Endometrial microvascular endothelial cells (primary cell): ENCODE data around the gene SLC25A43. TPM values are rescaled to one million over a fixed set of nuclear protein-coding genes. Genes with fewer than 3 reads are reported as not detected.

Experiments
- in situ Hi-C: cut with HindIII; loops from 2 replicates; pipeline ENCODE4 v1.10.0; 2017; ENCODE audit warnings: low sequenced_read_pairs, low pct_unique_long_range_greater_than_20kb; ENCODE audit errors: inconsistent ontology term
- total RNA-seq: library from RNA; depleted of rRNA; stranded (reverse); fragments of >200 nt; gene quantifications from one replicate; pipeline ENCODE4 v1.2.3, GENCODE V29; 2015; ENCODE audit errors: inconsistent ontology term

The SLC25A43 gene
- total RNA-seq, 1 donor from 2014 or later, result 24.8 TPM

DNA sequence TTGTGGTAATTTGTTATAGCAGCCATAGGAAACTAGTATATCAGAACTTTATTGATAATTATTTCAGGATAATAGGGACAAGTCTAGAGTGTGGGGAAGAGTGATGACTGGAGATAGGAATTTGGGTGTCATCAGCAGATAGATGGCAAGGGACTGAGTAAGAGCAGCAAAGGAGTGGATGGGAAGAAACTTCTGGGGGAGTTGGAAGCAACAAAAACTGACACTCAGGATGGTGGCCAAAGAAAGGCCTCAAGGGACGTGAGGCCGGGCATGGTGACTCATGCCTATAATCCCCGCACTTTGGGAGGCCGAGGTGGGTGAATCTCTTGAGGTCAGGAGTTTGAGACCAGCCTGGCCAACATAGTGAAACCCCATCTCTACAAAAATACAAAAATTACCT lies 60.0 kb downstream of the SLC25A43 start:
- in situ Hi-C loops, result no loop called here

DNA sequence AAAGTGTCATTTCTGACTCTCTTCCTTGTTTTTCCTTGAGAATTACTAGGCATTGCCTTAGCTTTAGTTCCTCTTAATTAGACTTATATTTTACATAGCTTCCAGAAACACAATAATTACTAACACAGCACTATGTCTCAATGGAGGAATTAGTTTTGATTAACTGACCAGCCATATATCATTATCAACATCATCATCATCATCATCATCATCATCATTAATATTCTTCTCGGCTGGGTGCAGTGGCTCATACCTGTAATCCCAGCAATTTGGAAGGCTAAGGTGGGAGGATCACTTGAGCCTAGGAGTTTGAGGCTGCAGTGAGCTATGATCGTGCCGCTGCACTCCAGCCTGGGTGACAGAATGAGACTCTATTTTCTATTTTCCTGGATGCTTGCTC lies 66.4 kb downstream of the SLC25A43 start:
- in situ Hi-C loops, result no loop called here

- in situ Hi-C loops, result no loop called here
Observed at GRCh38 chrX:119466970-119467369, 67.8 kb downstream of the SLC25A43 start.

GRCh38 chrX:119467433-119467832 lies 68.3 kb downstream of the SLC25A43 start:
- in situ Hi-C loops, result no loop called here

- in situ Hi-C loops, result no loop called here
Observed at GRCh38 chrX:119467842-119468550, 68.9 kb downstream of the SLC25A43 start, which contains the start of gene SLC25A5. SLC25A5 (plus strand) TSS chrX:119468444; CDS start chrX:119468516, 72 bp downstream.

DNA sequence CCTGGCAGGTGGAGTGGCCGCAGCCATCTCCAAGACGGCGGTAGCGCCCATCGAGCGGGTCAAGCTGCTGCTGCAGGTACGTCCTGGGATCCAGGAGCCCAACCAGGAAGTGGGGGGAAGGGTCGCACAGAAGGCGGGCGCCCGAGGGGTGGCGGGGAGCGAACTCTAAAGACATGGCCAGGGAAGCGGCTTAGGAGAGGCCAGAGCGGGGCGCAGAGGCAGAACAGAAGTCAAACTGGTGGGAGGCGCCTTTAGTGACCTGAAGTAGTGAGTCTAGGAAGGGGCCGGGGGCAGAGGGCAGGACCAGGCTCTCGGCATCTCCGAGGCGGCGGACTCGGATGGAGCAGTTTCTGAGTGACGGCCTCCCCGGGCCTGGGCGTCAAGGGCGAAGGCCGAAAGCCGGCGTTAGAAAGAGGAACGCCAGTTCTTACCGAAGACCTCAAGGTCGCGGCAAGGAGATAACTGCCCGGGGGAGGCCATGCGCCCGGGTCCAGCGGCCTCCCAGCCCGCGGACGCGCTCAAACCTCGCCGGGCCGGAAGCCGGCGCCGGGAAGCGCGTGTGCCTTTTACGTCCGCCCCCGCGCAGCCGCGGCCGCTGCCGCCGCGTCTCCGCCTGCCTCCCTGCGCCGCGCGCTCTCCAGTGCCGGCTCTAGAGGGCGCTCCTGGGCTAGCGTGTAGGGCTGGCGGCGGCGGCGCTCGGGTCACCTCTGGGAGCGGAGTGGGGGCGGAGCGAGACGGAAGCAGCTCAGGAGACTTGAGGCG lies 69.6 kb downstream of the SLC25A43 start:
- in situ Hi-C loops, result no loop called here

- in situ Hi-C loops, result no loop called here
Observed at GRCh38 chrX:119469313-119469635, 70.1 kb downstream of the SLC25A43 start.

GRCh38 chrX:119474615-119475388 lies 75.7 kb downstream of the SLC25A43 start:
- in situ Hi-C loops, result loop anchor here (25.0 kb wide), 1 partner anchor 287 kb away; the partner anchor contains the start of gene SOWAHD

GRCh38 chrX:119475389-119476101 lies 76.4 kb downstream of the SLC25A43 start:
- in situ Hi-C loops, result loop anchor here (25.0 kb wide), 1 partner anchor 287 kb away; the partner anchor contains the start of gene SOWAHD

DNA sequence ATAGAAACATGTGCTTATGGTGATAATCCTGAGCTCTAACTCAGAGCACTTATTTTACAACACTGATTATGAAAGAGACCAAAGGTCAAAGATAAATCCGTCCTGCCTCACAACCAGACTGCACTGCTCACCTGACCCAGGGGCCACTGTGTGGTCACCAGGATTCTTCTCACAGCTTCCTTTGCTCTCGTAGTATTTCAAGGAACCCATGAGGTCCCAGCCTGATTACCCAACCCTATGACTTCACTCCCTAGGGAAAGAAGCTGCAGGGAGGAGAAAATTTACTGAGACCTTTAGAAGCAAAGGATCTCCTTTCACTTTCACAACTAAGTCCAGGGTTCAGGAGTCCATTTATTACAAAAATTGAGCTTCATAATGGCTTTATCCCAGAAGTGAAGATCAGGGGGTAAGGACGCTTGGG lies 78.7 kb downstream of the SLC25A43 start:
- in situ Hi-C loops, result loop anchor here (25.0 kb wide), 1 partner anchor 284 kb away; the partner anchor contains the start of gene SOWAHD

DNA sequence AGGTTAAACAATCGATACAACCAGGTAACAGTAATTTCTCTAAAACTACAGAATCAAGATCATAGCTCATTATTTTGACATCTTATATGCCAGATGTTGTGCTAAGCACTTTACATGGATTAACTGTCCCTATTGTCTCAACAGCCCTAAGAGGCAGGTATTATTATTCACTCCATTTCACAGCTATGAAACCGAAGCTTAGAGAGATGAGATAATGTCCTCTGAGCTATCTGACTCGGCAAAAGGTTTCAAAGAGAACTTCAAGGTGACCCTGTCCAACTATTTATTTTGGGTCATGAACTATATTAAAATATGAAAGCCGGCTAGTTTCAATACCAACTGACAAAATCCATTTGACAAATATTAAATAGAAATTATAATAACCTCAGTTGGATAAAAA lies 79.4 kb downstream of the SLC25A43 start:
- in situ Hi-C loops, result loop anchor here (25.0 kb wide), 1 partner anchor 284 kb away; the partner anchor contains the start of gene SOWAHD

- in situ Hi-C loops, result loop anchor here (25.0 kb wide), 1 partner anchor 282 kb away; the partner anchor contains the start of gene SOWAHD
Observed at GRCh38 chrX:119479845-119480244, 80.7 kb downstream of the SLC25A43 start.

- in situ Hi-C loops, result loop anchor here (25.0 kb wide), 1 partner anchor 281 kb away; the partner anchor contains the start of gene SOWAHD
Observed at GRCh38 chrX:119481323-119481801, 82.2 kb downstream of the SLC25A43 start.

DNA sequence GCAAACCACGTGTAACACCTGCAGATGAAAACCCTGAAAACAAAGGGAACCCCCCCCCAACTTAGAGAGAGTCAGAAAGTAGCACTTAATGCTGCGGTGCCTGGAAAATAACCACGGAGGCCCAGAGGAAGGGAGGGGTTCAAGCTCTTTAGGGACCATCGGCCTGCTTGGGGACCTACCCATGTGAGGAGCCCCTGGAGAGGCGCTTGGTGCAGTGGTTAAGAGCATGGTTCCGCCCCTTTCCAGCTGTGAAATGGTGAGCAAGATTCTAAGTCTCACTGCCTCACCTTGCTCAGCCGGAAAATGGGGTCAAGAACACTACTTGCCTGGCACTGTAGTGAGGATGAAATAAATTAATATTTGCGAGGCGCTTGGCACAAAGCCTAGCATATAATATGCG lies 82.9 kb downstream of the SLC25A43 start:
- in situ Hi-C loops, result loop anchor here (25.0 kb wide), 1 partner anchor 280 kb away; the partner anchor contains the start of gene SOWAHD

- in situ Hi-C loops, result loop anchor here (25.0 kb wide), 1 partner anchor 280 kb away; the partner anchor contains the start of gene SOWAHD
Observed at GRCh38 chrX:119482481-119483480, 83.6 kb downstream of the SLC25A43 start.

GRCh38 chrX:119486745-119487144 lies 87.6 kb downstream of the SLC25A43 start:
- in situ Hi-C loops, result loop anchor here (25.0 kb wide), 1 partner anchor 276 kb away; the partner anchor contains the start of gene SOWAHD

GRCh38 chrX:119487766-119488165 lies 88.6 kb downstream of the SLC25A43 start:
- in situ Hi-C loops, result loop anchor here (25.0 kb wide), 1 partner anchor 275 kb away; the partner anchor contains the start of gene SOWAHD
